ENCODE results near the gene SVIL.

DNA sequence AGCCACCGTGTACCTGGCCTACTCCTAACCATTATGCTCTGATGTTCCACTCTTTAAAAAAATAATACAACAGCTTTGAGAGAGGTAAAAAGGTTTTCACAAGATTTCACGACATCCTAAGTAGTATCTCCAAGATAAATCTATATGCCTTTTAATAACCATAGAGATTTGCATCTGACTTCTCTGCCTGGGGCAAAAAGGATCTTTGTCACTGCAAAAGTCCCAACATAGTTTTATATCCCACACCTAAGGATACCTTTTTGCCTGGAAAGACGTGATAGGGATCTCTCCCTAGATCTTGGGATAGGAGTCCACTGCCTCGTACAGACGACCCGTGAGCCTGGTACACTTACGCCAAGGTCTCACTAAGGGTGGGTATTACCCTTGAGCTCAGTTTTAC lies 31.4 kb upstream of the SVIL start:
- no peak for TF ChIP-seq EZH2 (IDR thresholded peaks at IDR 0.05)
- no peak for TF ChIP-seq EZH2phosphoT487 (IDR thresholded peaks at IDR 0.05)
